GM12872 (cell line): ENCODE data around the gene HIF1A.

ENCODE experiments used
- CTCF ChIP-seq: IDR thresholded peaks from 3 replicates; pipeline ENCODE4 v1.5.1; 2011; ENCODE audit warnings: low read depth, mild to moderate bottlenecking, low read length, moderate library complexity; ENCODE audit not compliant: insufficient read depth

The HIF1A gene

DNA sequence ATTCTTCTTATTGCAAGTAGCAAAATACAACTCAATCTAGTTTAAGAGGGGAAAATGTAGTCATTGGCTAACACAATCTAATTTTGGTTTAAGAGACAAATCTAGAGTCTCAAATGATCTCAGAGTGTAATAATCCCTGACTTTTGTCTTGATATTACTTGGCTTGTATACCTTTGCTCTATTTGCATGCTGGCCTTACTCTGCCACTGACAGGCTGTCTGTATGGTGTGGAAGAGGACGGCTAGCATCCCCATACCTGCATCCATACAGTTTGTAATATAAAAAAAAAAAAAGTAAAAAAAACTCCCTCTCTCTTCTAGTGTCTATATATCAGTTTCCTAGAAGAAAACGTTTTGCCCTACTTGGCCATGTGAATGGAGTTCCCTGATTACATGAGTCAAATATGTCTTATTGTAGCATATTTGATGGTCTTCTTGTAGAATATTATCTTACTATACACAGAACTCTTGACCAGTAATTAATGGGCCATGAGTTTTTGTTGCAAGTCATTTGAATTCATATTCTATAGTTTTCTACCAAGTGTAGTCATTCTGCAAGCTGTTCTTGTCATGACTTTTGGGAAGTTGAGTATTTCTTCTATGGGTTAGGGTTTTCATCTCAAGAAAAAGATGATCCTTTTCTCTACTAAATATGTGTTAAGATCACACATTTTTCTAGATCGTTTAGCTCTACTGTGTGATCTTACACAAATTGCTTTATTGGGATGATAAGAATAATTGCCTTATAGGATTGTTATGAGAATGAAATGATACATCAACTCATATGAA, 8.2 kb downstream of the HIF1A start:
- no peak for TF ChIP-seq CTCF

GRCh38 chr14:61704554-61704953, 9.2 kb downstream of the HIF1A start:
- TF ChIP-seq CTCF, result no peak

DNA sequence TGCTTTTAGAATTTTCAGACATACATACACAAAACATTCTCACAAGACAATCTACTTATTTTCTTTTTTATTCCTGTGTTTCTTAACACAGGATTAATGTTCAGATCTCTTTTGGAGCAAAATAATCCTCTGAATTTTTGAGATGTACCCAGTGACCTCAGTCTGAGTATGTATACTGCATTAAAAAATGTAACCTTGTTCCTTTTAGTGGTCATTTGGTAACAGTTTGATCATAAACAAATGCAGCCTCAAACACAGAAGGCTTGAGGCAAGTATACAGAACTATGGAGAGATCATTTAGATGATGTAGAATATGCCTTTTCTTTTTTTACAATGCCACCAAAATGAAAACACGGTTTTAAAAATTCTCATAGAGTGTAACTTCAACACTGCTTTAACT, 9.7 kb downstream of the HIF1A start:
- no peak for TF ChIP-seq CTCF

- no peak for TF ChIP-seq CTCF
Observed at GRCh38 chr14:61706096-61706690, 10.9 kb downstream of the HIF1A start.

DNA sequence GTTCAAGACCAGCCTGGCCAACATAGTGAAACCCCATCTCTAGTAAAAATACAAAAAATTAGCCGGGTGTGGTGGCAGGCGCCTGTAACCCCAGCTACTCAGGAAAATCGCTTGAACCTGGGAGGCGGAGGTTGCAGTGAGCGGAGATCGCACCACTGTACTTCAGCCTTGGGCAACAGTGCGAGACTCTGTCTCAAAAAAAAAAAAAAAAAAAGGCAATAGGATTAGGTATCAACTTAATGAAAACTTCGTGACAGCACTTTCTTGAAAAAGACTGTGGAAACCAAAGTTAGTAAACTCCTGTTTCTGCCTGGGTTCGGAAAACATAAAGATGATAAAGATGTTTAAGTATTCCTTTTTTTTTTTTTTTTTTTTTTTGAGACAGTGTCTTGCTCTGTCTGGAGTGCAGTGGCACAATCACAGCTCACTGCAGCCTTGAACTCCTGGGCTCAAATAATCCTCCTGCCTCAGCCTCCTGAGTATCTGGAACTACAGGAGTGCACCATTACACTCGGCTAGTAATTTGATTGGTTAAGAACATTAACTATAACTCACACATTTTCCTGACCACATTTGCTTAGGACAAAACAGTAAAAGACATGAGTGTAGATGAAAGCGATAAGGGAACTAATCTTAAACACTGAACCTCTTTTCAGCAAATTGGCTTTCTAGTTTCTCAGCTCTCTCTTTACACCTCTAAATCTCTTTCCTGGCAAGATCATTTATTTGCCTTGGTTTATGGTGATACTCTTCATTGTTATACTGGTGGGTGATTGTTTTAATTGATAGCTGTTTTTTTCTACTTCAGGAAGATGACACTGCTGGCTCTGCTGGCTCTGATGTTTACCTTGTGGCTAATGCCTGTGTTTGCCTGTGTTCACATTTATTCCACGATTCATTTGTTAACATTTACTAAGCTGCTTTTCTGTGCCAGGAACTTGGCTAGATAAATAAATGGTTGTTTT, 15.8 kb downstream of the HIF1A start:
- TF ChIP-seq CTCF, result no peak

DNA sequence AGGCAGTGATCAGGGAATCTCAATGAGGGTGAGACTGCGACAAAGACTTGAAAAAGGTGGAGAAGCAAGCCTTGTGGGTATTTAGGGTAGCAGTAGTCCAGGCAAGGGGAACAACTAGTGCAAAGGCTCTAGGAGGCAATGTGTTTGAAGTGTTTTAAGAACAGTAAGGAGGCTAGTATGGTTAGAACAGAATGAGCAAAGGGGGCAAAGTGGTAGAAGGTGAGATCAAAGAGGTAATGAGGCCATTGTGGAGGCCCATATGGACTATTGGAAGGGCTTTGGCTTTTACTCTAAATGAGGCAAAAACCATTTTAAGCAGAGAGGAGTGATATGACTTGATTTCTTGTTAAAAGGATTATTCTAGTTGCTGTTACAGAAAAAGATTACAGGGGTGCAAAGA, 16.8 kb downstream of the HIF1A start:
- no peak for TF ChIP-seq CTCF
